ENCODE data around the gene TRAF3IP1. TPM values are rescaled to one million over a fixed set of nuclear protein-coding genes. Genes with fewer than 3 reads are reported as not detected.
"Not testable (repeated sequence)": the region's sequence is repeated elsewhere in the genome, so short reads cannot be mapped to it uniquely, and the experiment has no call there.

TRAF3IP1 gene
- total RNA-seq, 1 experiment from 2014 or later = 18.6 TPM

DNA sequence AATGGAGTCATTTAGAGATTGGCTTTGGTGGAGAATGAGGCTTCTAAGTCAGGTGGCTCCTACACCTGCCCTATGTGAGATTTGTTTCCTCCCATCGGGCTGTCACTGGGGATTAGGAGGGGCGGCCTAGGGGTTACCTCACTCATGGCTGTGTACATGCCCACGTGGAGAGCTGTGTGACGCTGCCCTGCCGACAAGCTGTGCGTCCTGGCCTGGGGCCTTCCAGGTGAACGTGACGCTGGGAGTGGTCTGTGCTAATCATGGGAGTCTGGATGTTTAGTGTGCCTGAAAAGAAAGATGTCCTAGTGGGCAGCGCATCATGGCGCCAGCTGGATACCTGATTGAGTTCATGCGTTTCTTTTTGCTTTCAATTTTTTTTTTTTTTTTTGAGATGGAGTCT lies 120.4 kb downstream of the TRAF3IP1 start:
- H3K27ac Mint-ChIP-seq (ENCODE audit: unreplicated experiment) = peak overlapping the region; percentile 98
- CTCF ChIA-PET = interaction anchor here (0.7 kb wide), 1 partner anchor 246 kb away, joined by 4 read pairs; no protein-coding TSS in a partner anchor
- TF ChIP-seq, protein P1, sequence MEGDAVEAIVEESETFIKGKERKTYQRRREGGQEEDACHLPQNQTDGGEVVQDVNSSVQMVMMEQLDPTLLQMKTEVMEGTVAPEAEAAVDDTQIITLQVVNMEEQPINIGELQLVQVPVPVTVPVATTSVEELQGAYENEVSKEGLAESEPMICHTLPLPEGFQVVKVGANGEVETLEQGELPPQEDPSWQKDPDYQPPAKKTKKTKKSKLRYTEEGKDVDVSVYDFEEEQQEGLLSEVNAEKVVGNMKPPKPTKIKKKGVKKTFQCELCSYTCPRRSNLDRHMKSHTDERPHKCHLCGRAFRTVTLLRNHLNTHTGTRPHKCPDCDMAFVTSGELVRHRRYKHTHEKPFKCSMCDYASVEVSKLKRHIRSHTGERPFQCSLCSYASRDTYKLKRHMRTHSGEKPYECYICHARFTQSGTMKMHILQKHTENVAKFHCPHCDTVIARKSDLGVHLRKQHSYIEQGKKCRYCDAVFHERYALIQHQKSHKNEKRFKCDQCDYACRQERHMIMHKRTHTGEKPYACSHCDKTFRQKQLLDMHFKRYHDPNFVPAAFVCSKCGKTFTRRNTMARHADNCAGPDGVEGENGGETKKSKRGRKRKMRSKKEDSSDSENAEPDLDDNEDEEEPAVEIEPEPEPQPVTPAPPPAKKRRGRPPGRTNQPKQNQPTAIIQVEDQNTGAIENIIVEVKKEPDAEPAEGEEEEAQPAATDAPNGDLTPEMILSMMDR (IDR thresholded peaks at IDR 0.05; ENCODE audit: unreplicated experiment) = no peak
- no peaks in the 10 kb centered on the region for H3K9me3 Mint-ChIP-seq (ENCODE audit: low read depth, unreplicated experiment)
- no TSS peak for BruUV-seq (replicated peaks)
- H3K36me3 Mint-ChIP-seq (ENCODE audit: insufficient read depth, unreplicated experiment) = peaks cover 96% of the 10 kb centered on the region
- peak overlapping the region; percentile 59 for H3K4me3 Mint-ChIP-seq (ENCODE audit: low read depth, unreplicated experiment)
- no peaks in the 10 kb centered on the region for H3K27me3 Mint-ChIP-seq (ENCODE audit: unreplicated experiment)
- no peak for DNase-seq
- intact Hi-C loops (cut with micrococcal nuclease; ENCODE audit: unreplicated experiment) = no loop called here
- H3K4me1 Mint-ChIP-seq (ENCODE audit: low read depth, unreplicated experiment) = peaks cover 83% of the 10 kb centered on the region

DNA sequence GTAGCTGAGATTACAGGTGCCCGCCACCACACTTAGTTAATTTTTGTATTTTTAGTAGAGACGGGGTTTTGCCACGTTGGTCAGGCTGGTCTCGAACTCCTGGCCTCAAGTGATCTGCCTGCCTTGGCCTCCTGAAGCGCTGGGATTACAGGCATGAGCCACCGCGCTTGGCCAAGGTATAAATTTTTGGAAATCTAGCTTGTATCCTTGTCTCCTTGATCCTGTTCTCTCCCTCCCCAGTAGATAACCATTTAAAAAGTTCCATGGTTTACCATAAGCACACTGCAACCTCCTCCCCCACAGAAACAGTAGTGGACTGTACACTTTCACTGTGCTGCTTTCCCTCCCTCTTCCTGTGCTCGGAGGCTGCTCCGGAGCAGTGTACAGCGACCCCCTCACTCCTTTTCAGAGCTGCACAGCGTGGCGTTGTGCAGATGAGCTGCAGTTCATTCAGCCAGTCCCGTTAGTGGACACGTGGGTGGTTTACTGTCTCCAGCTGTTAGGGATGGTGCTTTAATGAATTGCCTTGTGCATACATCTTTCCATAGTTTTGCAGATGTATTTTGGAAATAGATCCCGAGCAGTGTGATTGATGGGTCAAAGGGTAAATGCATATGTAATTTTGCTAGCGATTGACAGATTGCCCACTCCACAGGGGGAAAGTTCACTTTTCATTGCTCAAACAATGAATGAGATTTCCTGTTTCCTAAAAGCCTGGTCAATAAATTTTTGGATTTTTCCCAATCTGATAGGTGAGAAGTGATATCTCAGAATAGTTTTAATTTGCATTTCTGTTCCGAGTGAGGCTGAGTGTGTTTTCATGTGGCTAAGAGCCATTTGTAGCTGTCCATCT lies 121.2 kb downstream of the TRAF3IP1 start:
- Mint-ChIP-seq H3K27me3 (ENCODE audit: unreplicated experiment) (no peaks in the 10 kb centered on the region), H3K27ac (ENCODE audit: unreplicated experiment) (peak overlapping the region; percentile 98), H3K36me3 (ENCODE audit: insufficient read depth, unreplicated experiment) (peaks cover 90% of the 10 kb centered on the region), H3K4me1 (ENCODE audit: low read depth, unreplicated experiment) (peaks cover 81% of the 10 kb centered on the region), H3K9me3 (ENCODE audit: low read depth, unreplicated experiment) (no peaks in the 10 kb centered on the region), H3K4me3 (ENCODE audit: low read depth, unreplicated experiment) (peak overlapping the region; percentile 59)
- TF ChIP-seq, protein P1 (IDR thresholded peaks at IDR 0.05; ENCODE audit: unreplicated experiment) = no peak
- CTCF ChIA-PET = interaction anchor here (0.7 to 1.4 kb wide), 2 partner anchors 71 to 245 kb away, joined by 4 read pairs; no protein-coding TSS in a partner anchor
- DNase-seq = no peak
- no TSS peak for BruUV-seq (replicated peaks)
- intact Hi-C loops (cut with micrococcal nuclease; ENCODE audit: unreplicated experiment) = no loop called here

DNA sequence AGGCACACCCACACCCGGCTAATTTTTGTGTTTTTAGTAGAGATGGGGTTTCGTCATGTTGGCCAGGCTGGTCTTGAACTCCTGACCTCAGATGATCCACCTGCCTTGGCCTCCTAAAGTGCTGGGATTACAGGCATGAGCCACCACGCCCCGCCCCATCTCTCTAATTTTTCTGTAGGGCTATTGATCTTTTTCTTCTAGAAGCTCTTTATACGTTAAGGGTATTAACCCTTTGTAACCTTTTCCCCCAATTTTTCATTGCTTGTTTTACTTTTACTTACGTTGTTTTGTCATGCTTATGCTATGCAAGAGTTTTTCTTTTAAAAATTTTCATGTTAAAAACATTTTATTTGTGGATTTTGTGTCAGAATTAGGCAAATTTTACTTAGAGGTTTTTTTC lies 121.9 kb downstream of the TRAF3IP1 start:
- H3K27me3 Mint-ChIP-seq (ENCODE audit: unreplicated experiment); BruUV-seq (replicated peaks); H3K9me3 Mint-ChIP-seq (ENCODE audit: low read depth, unreplicated experiment); intact Hi-C loops (cut with micrococcal nuclease; ENCODE audit: unreplicated experiment): not testable (repeated sequence)
- H3K27ac Mint-ChIP-seq (ENCODE audit: unreplicated experiment) = peak overlapping the region; percentile 98
- CTCF ChIA-PET = interaction anchor here (1.4 kb wide), 1 partner anchor 71 kb away, joined by 4 read pairs; no protein-coding TSS in a partner anchor
- peak overlapping the region; percentile 59 for H3K4me3 Mint-ChIP-seq (ENCODE audit: low read depth, unreplicated experiment)
- peak; percentile 36 for DNase-seq
- H3K36me3 Mint-ChIP-seq (ENCODE audit: insufficient read depth, unreplicated experiment) = peaks cover 86% of the 10 kb centered on the region
- H3K4me1 Mint-ChIP-seq (ENCODE audit: low read depth, unreplicated experiment) = peaks cover 74% of the 10 kb centered on the region

DNA sequence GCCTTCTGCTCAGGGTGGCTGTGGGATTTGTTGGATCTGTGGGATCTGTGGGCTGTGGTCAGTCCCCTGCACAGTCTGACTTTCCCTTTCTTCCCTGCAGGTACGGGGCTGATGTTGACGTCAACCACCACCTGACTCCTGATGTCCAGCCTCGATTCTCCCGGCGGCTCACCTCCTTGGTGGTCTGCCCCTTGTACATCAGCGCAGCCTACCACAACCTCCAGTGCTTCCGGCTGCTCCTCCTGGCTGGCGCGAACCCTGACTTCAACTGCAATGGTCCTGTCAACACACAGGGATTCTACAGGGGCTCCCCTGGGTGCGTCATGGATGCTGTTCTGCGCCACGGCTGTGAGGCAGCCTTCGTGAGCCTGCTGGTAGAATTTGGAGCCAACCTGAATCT lies 123.9 kb downstream of the TRAF3IP1 start:
- H3K27ac Mint-ChIP-seq (ENCODE audit: unreplicated experiment) = peak overlapping the region; percentile 31
- TF ChIP-seq, protein P1 (IDR thresholded peaks at IDR 0.05; ENCODE audit: unreplicated experiment) = no peak
- no peaks in the 10 kb centered on the region for H3K9me3 Mint-ChIP-seq (ENCODE audit: low read depth, unreplicated experiment)
- intact Hi-C loops (cut with micrococcal nuclease; ENCODE audit: unreplicated experiment) = no loop called here
- no peak for DNase-seq
- H3K4me1 Mint-ChIP-seq (ENCODE audit: low read depth, unreplicated experiment) = peaks cover 54% of the 10 kb centered on the region
- H3K4me3 Mint-ChIP-seq (ENCODE audit: low read depth, unreplicated experiment) = no peak overlapping the region
- CTCF ChIA-PET = interaction anchor here (0.7 kb wide), 1 partner anchor 469 kb away, joined by 5 read pairs; no protein-coding TSS in a partner anchor
- H3K27me3 Mint-ChIP-seq (ENCODE audit: unreplicated experiment) = no peaks in the 10 kb centered on the region
- peaks cover 84% of the 10 kb centered on the region for H3K36me3 Mint-ChIP-seq (ENCODE audit: insufficient read depth, unreplicated experiment)
- BruUV-seq (replicated peaks) = no TSS peak

All from Calu3 (cell line).